Subcutaneous abdominal adipose tissue (tissue), 5 donors: ENCODE measurements around the gene SLC10A3.

Experiments
- H3K27ac ChIP-seq: one replicate; pipeline ENCODE4 v1.7.0; 2013; ENCODE audit warnings: low read depth, mild to moderate bottlenecking, inconsistent platforms, low read length, moderate library complexity
- H3K27me3 ChIP-seq, 5 donors: one replicate each; pipeline ENCODE4 v1.7.0; 2013; ENCODE audit warnings: low read length in 5 of 5, inconsistent platforms in 1 of 5; ENCODE audit not compliant: control insufficient read depth in 5 of 5, insufficient read depth in 4 of 5
- H3K36me3 ChIP-seq, 5 donors: one replicate each; pipeline ENCODE4 v1.7.0; 2013; ENCODE audit warnings: low read length in 5 of 5; ENCODE audit not compliant: control insufficient read depth in 5 of 5, insufficient read depth in 5 of 5
- H3K4me1 ChIP-seq, 5 donors: one replicate each; pipeline ENCODE4 v1.7.0; 2013; ENCODE audit warnings: low read length in 5 of 5, mild to moderate bottlenecking in 3 of 5, moderate library complexity in 1 of 5; ENCODE audit not compliant: control insufficient read depth in 5 of 5, insufficient read depth in 5 of 5
- H3K4me3 ChIP-seq, 5 donors: one replicate each; pipeline ENCODE4 v1.7.0; 2013; ENCODE audit warnings: low read length in 5 of 5, low read depth in 1 of 5
- H3K9ac ChIP-seq, 5 donors: one replicate each; pipeline ENCODE4 v1.7.0; 2013; ENCODE audit warnings: low read length in 5 of 5, mild to moderate bottlenecking in 4 of 5, moderate library complexity in 3 of 5
- H3K9me3 ChIP-seq, 5 donors: one replicate each; pipeline ENCODE4 v1.7.0; 2013; ENCODE audit warnings: low read length in 5 of 5; ENCODE audit not compliant: control insufficient read depth in 5 of 5
- donor health status: healthy.
- donor health status: healthy.
- donor health status: healthy.
- donor health status: healthy.
- donor health status: healthy.

SLC10A3 gene

GRCh38 chrX:154490414-154491083, at the start of gene SLC10A3:
Gene SLC10A3, minus strand, starts transcription at chrX:154490629. Its CDS starts 1,689 bp downstream, at chrX:154488940.
- Histone ChIP-seq H3K9ac (peak within 1 kb of the TSS; percentile 38 to 76 (median 70)), H3K4me1 (peaks cover 0 to 39% (median 22%) of the 10 kb centered on the region in 5 donors), H3K36me3 (peaks cover 0 to 15% (median 9%) of the 10 kb centered on the region in 5 donors), H3K27me3 (peaks cover 0 to 12% (median 9%) of the 10 kb centered on the region in 5 donors), H3K9me3 (no peaks in the 10 kb centered on the region), H3K27ac (peak within 1 kb of the TSS; percentile 69), H3K4me3 (peak within 1 kb of the TSS; percentile 60 to 81 (median 69))

GRCh38 chrX:154539077-154539476, 48.6 kb upstream of the SLC10A3 start:
- peaks cover 0 to 15% (median 1%) of the 10 kb centered on the region in 5 donors for H3K36me3 ChIP-seq
- no peak overlapping the region for H3K27ac ChIP-seq

GRCh38 chrX:154535892-154536291, 45.5 kb upstream of the SLC10A3 start:
- Histone ChIP-seq H3K4me3 (no peak overlapping the region), H3K27me3 (peaks cover 0 to 11% (median 4%) of the 10 kb centered on the region in 5 donors), H3K9me3 (no peaks in the 10 kb centered on the region), H3K27ac (no peak overlapping the region), H3K9ac (no peak overlapping the region), H3K4me1 (peaks cover 0 to 9% (median 5%) of the 10 kb centered on the region in 5 donors), H3K36me3 (peaks cover 0 to 41% (median 22%) of the 10 kb centered on the region in 5 donors)

More at GRCh38 chrX:154539077-154539476, 48.6 kb upstream of the SLC10A3 start:
- Histone ChIP-seq H3K9ac (no peak overlapping the region), H3K9me3 (no peaks in the 10 kb centered on the region), H3K4me1 (peaks cover 0 to 37% (median 30%) of the 10 kb centered on the region in 5 donors), H3K4me3 (no peak overlapping the region), H3K27me3 (peaks cover 0 to 20% (median 9%) of the 10 kb centered on the region in 5 donors)

- peaks cover 0 to 10% (median 6%) of the 10 kb centered on the region in 5 donors for H3K27me3 ChIP-seq
- no peak overlapping the region for H3K4me3 ChIP-seq
- peak overlapping the region in 1 of 5 donors; percentile 6 for H3K9ac ChIP-seq
- H3K4me1 ChIP-seq: peaks cover 0 to 9% (median 5%) of the 10 kb centered on the region in 5 donors
- H3K9me3 ChIP-seq: no peaks in the 10 kb centered on the region
- H3K27ac ChIP-seq: peak overlapping the region; percentile 62
- peaks cover 0 to 39% (median 22%) of the 10 kb centered on the region in 5 donors for H3K36me3 ChIP-seq
These were observed 44.3 kb upstream of the SLC10A3 start for GRCh38 chrX:154534526-154535322.

- Histone ChIP-seq H3K27ac (no peak overlapping the region), H3K36me3 (peaks cover 0 to 39% (median 22%) of the 10 kb centered on the region in 5 donors), H3K9me3 (no peaks in the 10 kb centered on the region), H3K9ac (no peak overlapping the region), H3K4me1 (peaks cover 0 to 9% (median 5%) of the 10 kb centered on the region in 5 donors), H3K4me3 (no peak overlapping the region), H3K27me3 (peaks cover 0 to 10% (median 6%) of the 10 kb centered on the region in 5 donors)
These were observed 42.3 kb upstream of the SLC10A3 start for GRCh38 chrX:154532690-154533089.

- peaks cover 0 to 39% (median 22%) of the 10 kb centered on the region in 5 donors for H3K36me3 ChIP-seq
- no peaks in the 10 kb centered on the region for H3K9me3 ChIP-seq
- H3K27me3 ChIP-seq: peaks cover 0 to 14% (median 10%) of the 10 kb centered on the region in 5 donors
- no peak overlapping the region for H3K27ac ChIP-seq
- H3K4me1 ChIP-seq: peaks cover 1 to 15% (median 14%) of the 10 kb centered on the region in 5 donors
- H3K4me3 ChIP-seq: no peak overlapping the region
- H3K9ac ChIP-seq: no peak overlapping the region
These were observed 41.2 kb upstream of the SLC10A3 start for GRCh38 chrX:154531626-154532025.

- no peak overlapping the region for H3K27ac ChIP-seq
- H3K9ac ChIP-seq: no peak overlapping the region
- no peak overlapping the region for H3K4me3 ChIP-seq
- peaks cover 1 to 15% (median 14%) of the 10 kb centered on the region in 5 donors for H3K4me1 ChIP-seq
- H3K36me3 ChIP-seq: peaks cover 0 to 32% (median 22%) of the 10 kb centered on the region in 5 donors
- no peaks in the 10 kb centered on the region for H3K9me3 ChIP-seq
- H3K27me3 ChIP-seq: peaks cover 0 to 10% (median 6%) of the 10 kb centered on the region in 5 donors
These were observed 39.9 kb upstream of the SLC10A3 start for GRCh38 chrX:154530286-154530685.

- Histone ChIP-seq H3K27me3 (peaks cover 0 to 10% (median 6%) of the 10 kb centered on the region in 5 donors), H3K9me3 (no peaks in the 10 kb centered on the region), H3K27ac (no peak overlapping the region), H3K4me1 (peaks cover 1 to 10% (median 6%) of the 10 kb centered on the region in 5 donors), H3K9ac (no peak overlapping the region), H3K36me3 (peaks cover 0 to 28% (median 21%) of the 10 kb centered on the region in 5 donors), H3K4me3 (no peak overlapping the region)
These were observed 38.8 kb upstream of the SLC10A3 start for GRCh38 chrX:154529206-154529612.

- H3K4me1 ChIP-seq: peaks cover 1 to 10% (median 5%) of the 10 kb centered on the region in 5 donors
- H3K27ac ChIP-seq: peak overlapping the region; percentile 27
- peak overlapping the region in 4 of 5 donors; percentile 42 to 69 (median 46) for H3K4me3 ChIP-seq
- peak overlapping the region; percentile 21 to 65 (median 48) for H3K9ac ChIP-seq
- no peaks in the 10 kb centered on the region for H3K9me3 ChIP-seq
- H3K27me3 ChIP-seq: peaks cover 0 to 8% (median 6%) of the 10 kb centered on the region in 5 donors
- H3K36me3 ChIP-seq: peaks cover 0 to 8% (median under 1%) of the 10 kb centered on the region in 5 donors
These were observed 36.7 kb upstream of the SLC10A3 start for GRCh38 chrX:154526901-154527675.
